T-helper 17 cell (primary cell): ENCODE data around the gene EIF3M. TPM values are rescaled to one million over a fixed set of nuclear protein-coding genes. Genes with fewer than 3 reads are reported as not detected.

Experiments
- ATAC-seq: fragments of 150-1000 bp; cut with Tn5 transposase; 2 replicates; pipeline ENCODE4 v1.10.0; 2021; ENCODE audit warnings: mild to moderate bottlenecking, moderate library complexity
- DNase-seq, 3 donors: peaks; one replicate each; pipeline versions ENCODE4 v3.0.0 to v3.0.0-alpha.2; 2020 to 2021
- H3K9me3 ChIP-seq: one replicate; pipeline ENCODE4 v1.7.0; 2013; ENCODE audit warnings: low read length, mild to moderate bottlenecking; ENCODE audit not compliant: control insufficient read depth, poor library complexity, severe bottlenecking
- H3K27ac Mint-ChIP-seq: one replicate; pipeline ENCODE4 v1.8.0; 2022; ENCODE audit warnings: mild to moderate bottlenecking, moderate library complexity, mixed read lengths
- H3K27me3 Mint-ChIP-seq: one replicate; pipeline ENCODE4 v1.8.0; 2022; ENCODE audit warnings: mixed read lengths
- H3K36me3 Mint-ChIP-seq: one replicate; pipeline ENCODE4 v1.8.0; 2022; ENCODE audit warnings: low read depth, mixed read lengths
- H3K4me1 Mint-ChIP-seq: one replicate; pipeline ENCODE4 v1.8.0; 2022; ENCODE audit warnings: mild to moderate bottlenecking, mixed read lengths
- H3K4me3 Mint-ChIP-seq: one replicate; pipeline ENCODE4 v1.8.0; 2022; ENCODE audit warnings: mild to moderate bottlenecking, moderate library complexity, mixed read lengths
- total RNA-seq, 4 donors: library from RNA in 2 of 4; stranded (reverse) in 2 of 4; gene quantifications; one replicate each; pipeline ENCODE4 v1.2.3 and lab custom pipeline; 2022 to 2026

Gene EIF3M
- 100 to 1,000 TPM; 203 to 215 TPM for total RNA-seq
- 148 to 195 reads per million in 2 donors for total RNA-seq (lab: John Stamatoyannopoulos, UW)

DNA sequence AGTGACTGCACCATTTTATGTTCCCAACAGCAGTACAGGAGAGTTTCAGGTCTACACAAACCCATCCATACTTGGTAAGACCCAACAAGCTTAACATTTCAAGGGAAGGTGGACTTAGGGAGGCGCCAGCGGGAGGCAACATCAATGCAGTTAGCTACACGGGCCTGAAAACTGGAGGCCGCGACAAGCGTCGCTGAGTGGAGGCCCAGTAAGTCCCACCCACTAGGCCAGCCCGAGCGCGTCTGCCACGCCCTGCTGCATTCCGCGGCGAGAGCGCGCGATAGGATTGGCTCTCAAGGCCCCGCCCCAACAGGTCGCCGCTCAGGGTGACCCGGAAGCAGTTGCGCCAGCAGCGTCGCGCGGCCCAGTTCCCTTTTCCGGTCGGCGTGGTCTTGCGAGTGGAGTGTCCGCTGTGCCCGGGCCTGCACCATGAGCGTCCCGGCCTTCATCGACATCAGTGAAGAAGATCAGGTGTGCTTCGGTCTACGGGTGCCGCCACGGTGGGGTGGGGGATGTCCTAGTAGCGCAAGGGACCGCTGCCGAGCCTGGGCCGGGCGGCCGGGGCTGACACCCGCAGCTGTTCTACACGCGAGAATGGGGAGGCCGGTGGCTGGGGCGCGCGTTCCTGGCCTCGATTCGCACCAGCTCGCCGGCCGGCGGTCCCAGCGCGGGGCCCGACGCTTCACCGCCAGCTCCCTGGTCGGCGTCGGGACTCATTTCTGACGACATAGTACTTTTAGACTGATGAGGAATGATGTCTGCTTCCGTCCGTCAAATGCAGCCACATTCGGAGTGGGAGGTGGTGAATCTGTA lies at the start of gene EIF3M:
Gene EIF3M, plus strand, starts transcription at position 373 of the 813 bp plus-strand sequence. Its CDS starts 57 bp downstream, at position 430.
- peak within 1 kb of the TSS; percentile 98 for H3K4me3 Mint-ChIP-seq
- no peaks in the 10 kb centered on the region for H3K9me3 ChIP-seq
- DNase-seq: peak; percentile 91 to 92 (median 91)
- ATAC-seq: peak; percentile 99
- H3K36me3 Mint-ChIP-seq: peaks cover 9% of the 10 kb centered on the region
- H3K27me3 Mint-ChIP-seq: no peaks in the 10 kb centered on the region
- peaks cover 31% of the 10 kb centered on the region for H3K4me1 Mint-ChIP-seq
- H3K27ac Mint-ChIP-seq: peak within 1 kb of the TSS; percentile 96

DNA sequence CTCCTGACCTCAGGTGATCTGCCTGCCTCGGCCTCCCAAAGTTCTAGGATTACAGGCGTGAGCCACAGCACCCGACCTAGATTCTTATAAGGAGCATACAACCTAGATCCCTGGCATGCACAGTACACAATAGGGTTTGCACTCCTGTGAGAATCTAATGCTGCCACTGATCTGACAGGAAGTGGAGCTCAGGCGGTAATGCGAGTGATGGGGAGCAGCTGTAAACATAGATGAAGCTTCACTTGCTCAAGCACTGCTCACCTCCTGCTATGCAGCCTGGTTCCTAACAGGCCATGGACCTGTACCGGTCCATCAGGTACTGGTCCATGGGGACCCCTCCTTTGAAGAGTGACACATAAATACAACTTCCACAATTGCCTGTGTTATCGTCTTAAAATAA lies 44.8 kb upstream of the EIF3M start:
- no peaks in the 10 kb centered on the region for H3K9me3 ChIP-seq
- Mint-ChIP-seq H3K27me3 (peaks cover 19% of the 10 kb centered on the region), H3K27ac (no peak overlapping the region), H3K4me3 (no peak overlapping the region), H3K36me3 (no peaks in the 10 kb centered on the region), H3K4me1 (no peaks in the 10 kb centered on the region)
- ATAC-seq (no peak), DNase-seq (no peak)

DNA sequence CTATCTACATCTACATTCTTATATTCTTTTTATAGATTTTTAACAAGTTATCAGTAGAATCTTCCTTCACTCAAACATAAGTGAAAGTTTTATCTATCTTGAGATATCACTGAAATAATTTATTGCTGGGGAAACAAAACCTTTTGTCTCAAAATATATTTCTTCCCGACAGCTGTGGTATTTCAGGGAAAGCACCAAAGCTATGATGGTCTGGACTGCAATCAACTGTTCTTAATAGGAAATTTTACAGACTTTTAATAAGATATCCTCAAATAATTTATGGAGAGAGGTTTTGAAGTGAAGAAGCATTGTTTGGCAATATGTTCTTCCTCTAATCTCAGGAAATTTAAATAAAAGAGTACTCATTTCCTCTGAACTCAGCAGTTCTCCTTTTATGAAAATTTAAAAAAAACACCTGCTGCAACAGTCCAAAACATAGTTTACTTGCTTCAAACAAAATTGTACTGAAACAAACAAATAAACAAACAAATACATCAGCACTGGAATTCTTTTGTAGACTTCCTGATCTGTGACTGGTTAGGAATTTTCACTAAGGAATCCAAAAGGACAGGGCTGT lies 33.9 kb upstream of the EIF3M start:
- DNase-seq (no peak), ATAC-seq (no peak)
- H3K36me3 Mint-ChIP-seq: no peaks in the 10 kb centered on the region
- H3K9me3 ChIP-seq: no peaks in the 10 kb centered on the region
- H3K27ac Mint-ChIP-seq: no peak overlapping the region
- no peaks in the 10 kb centered on the region for H3K4me1 Mint-ChIP-seq
- no peak overlapping the region for H3K4me3 Mint-ChIP-seq
- peaks cover 9% of the 10 kb centered on the region for H3K27me3 Mint-ChIP-seq

DNA sequence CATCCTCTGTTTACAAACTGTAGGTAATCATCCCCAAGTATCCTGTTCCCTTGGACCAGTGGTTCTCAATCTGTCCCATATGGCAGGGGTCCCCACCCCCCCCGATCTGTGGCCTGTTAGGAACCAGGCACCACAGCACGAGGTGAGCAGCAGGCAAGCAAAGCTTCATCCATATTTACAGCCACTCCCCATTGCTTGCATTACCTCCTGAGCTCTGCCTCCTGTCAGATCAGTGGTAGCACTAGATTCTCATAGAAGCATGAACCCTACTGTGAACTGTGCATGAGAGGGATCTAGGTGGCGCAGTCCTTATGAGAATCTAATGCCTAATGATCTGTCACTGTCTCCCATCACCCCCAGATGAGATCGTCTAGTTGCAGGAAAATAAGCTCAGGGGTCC lies 33.4 kb upstream of the EIF3M start:
- H3K9me3 ChIP-seq: no peaks in the 10 kb centered on the region
- H3K36me3 Mint-ChIP-seq: no peaks in the 10 kb centered on the region
- no peak overlapping the region for H3K4me3 Mint-ChIP-seq
- H3K27me3 Mint-ChIP-seq: peaks cover 9% of the 10 kb centered on the region
- no peaks in the 10 kb centered on the region for H3K4me1 Mint-ChIP-seq
- no peak overlapping the region for H3K27ac Mint-ChIP-seq
- DNase-seq (no peak), ATAC-seq (no peak)

DNA sequence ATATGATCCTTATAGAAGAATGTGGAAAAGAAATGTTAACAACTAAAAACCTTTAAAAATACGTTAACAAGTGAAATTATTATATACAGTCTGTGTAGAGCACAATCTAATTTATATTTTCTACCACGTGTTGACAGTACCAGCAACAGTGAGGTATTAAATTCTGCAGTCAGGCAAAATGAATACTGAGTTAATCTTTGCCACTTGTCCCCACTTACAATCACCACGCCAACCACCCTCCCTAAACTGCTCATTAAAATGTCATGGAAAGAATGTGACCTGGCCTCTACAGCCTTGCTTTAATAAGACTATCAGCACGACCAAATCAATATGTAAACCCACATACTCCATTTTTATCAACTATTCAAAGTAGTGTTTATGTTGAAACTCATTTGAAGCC lies 28.5 kb upstream of the EIF3M start:
- no peak overlapping the region for H3K27ac Mint-ChIP-seq
- H3K4me3 Mint-ChIP-seq: no peak overlapping the region
- ATAC-seq: no peak
- no peaks in the 10 kb centered on the region for H3K36me3 Mint-ChIP-seq
- DNase-seq: no peak
- no peaks in the 10 kb centered on the region for H3K9me3 ChIP-seq
- H3K27me3 Mint-ChIP-seq: peaks cover 5% of the 10 kb centered on the region
- H3K4me1 Mint-ChIP-seq: no peaks in the 10 kb centered on the region

DNA sequence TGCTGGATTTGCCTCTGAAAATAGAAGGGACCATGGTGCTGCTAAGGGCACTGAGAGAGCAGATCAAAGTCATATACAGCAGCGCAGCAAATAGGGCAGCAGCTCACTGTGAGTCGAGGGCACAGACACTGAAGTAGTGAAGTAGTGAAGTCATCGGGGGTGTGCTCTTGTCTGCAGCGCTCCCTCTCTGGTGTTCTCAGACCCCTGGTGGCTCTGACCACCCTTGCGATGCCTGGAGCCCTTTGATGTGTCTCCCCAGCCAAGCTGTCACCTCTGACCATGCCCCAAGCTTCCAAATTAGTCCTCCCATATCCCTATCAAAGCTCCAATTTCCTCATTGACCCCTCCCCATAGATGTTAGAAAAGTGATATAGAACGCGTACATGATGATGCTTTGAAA lies 27.7 kb upstream of the EIF3M start:
- Mint-ChIP-seq H3K4me3 (no peak overlapping the region), H3K4me1 (no peaks in the 10 kb centered on the region), H3K27ac (no peak overlapping the region), H3K36me3 (no peaks in the 10 kb centered on the region), H3K27me3 (peaks cover 5% of the 10 kb centered on the region)
- no peak for DNase-seq
- ATAC-seq: no peak
- no peaks in the 10 kb centered on the region for H3K9me3 ChIP-seq

DNA sequence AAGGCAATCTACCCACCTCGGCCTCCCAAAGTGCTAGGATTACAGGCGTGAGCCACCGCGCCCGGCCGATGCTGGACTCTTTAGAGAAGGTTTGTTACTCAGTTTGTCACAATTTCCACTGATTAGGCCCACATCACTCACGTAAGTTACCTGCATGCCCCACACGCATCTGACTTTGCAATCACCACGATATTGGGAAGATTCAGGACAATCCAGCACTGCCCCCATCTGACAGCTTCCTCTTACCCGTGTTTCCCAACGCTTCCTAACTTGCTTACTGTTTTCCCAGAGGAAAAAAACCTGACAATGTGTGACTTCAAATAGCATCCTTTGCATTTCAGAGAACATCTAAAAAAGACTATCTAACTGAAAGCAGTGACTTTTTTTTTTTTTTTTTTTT lies 21.8 kb upstream of the EIF3M start:
- ATAC-seq (no peak), DNase-seq (no peak)
- no peak overlapping the region for H3K4me3 Mint-ChIP-seq
- H3K4me1 Mint-ChIP-seq: no peaks in the 10 kb centered on the region
- H3K27me3 Mint-ChIP-seq: no peaks in the 10 kb centered on the region
- H3K27ac Mint-ChIP-seq: no peak overlapping the region
- H3K36me3 Mint-ChIP-seq: no peaks in the 10 kb centered on the region
- no peaks in the 10 kb centered on the region for H3K9me3 ChIP-seq

DNA sequence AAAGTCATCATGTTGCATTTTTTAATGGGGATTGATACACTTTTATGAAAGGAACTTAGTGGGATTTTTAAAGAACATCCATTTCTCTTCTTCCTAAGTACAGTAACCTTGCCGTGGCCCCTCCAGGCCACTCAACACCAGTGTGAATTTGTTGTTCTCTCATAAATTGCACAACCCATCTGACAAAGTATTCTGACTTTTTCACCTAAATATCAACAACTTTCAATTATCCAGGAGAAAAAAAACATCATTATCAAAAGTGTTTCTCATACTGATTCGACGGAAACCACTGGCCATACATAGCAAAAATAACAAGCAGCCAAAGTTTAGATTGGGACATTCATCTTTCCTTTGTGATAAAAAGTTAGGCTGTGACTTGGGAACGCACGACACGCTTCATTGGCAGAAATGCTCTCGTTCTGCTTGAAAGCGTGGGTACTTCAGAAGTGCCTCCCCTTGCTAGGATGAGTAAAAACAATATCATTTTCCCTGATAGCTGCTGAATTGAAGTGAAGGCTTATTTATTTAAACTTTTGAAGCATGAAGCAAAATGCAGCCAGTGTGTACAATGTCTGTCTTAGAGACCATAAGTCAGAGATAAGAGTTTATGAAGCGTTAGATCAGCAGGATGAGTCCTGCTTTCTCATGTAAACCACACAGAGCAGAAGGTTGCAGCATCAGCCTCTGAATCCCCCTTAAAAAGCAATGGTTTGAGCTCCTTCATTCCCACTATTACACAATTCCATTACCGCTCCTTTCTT lies 20.6 kb upstream of the EIF3M start:
- no peak overlapping the region for H3K27ac Mint-ChIP-seq
- no peaks in the 10 kb centered on the region for H3K9me3 ChIP-seq
- no peaks in the 10 kb centered on the region for H3K27me3 Mint-ChIP-seq
- H3K4me1 Mint-ChIP-seq: no peaks in the 10 kb centered on the region
- ATAC-seq (no peak), DNase-seq (no peak)
- H3K4me3 Mint-ChIP-seq: no peak overlapping the region
- H3K36me3 Mint-ChIP-seq: no peaks in the 10 kb centered on the region

DNA sequence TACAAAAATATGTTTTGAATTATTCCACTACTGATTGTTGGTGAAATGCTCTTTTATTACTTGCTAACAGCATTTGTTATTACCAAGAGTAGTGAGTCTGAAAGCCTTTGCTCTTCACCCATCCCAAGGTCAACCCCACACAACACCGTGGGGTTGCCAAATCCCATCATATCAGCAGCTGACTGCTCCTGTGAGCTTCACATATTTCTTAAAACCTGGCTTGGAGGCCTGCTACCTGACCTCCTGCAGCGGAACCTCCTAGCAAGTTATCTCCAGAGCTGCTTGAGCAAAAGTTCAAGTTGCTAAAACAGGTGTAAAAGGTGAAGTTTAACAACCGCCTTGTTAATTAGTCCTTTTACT lies 20.1 kb upstream of the EIF3M start:
- no peaks in the 10 kb centered on the region for H3K9me3 ChIP-seq
- H3K27me3 Mint-ChIP-seq: no peaks in the 10 kb centered on the region
- ATAC-seq (no peak), DNase-seq (no peak)
- peaks cover 2% of the 10 kb centered on the region for H3K4me1 Mint-ChIP-seq
- H3K36me3 Mint-ChIP-seq: no peaks in the 10 kb centered on the region
- H3K4me3 Mint-ChIP-seq: no peak overlapping the region
- no peak overlapping the region for H3K27ac Mint-ChIP-seq

DNA sequence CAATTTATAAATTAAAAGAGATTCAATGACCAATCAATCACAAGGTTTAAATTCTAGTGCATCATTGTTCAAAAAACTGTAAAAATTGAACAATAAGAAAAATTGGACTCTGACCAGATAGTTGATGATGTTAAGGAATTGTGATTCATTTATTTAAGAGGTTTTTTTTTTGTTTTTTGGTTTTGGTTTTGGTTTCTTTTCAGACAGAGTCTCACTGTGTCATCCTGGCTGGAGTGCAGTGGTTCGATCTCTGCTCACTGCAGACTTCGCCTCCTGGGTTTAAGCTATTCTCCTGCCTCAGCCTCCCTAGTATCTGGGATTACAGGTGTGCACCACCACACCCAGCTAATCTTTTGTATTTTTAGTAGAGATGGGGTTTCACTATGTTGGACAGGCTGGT lies 17.1 kb upstream of the EIF3M start:
- Mint-ChIP-seq H3K27me3 (peaks cover 17% of the 10 kb centered on the region), H3K36me3 (peaks cover 4% of the 10 kb centered on the region), H3K27ac (no peak overlapping the region), H3K4me1 (peaks cover 4% of the 10 kb centered on the region), H3K4me3 (peak overlapping the region; percentile 56)
- no peaks in the 10 kb centered on the region for H3K9me3 ChIP-seq
- DNase-seq (no peak), ATAC-seq (no peak)

DNA sequence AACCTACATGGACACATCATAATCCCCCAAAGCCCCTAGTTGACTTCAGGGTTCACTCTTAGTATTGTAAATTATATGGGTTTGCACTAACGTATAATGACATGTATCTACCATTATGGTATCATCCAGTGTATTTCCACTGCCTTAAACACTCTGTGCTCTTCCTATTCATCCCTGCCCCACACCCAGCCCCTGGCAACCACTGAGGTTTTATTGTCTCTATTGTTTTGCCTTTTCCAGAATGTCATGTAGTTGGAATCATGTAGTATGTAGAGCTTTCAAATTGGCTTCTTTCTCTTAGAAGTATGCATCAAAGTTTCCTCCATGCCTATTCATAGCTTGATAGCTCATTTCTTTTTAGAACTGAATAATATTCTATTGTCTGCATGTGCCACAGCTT lies 16.5 kb upstream of the EIF3M start:
- peaks cover 5% of the 10 kb centered on the region for H3K36me3 Mint-ChIP-seq
- peaks cover 23% of the 10 kb centered on the region for H3K27me3 Mint-ChIP-seq
- H3K27ac Mint-ChIP-seq: no peak overlapping the region
- DNase-seq: no peak
- H3K4me1 Mint-ChIP-seq: peaks cover 6% of the 10 kb centered on the region
- H3K9me3 ChIP-seq: no peaks in the 10 kb centered on the region
- H3K4me3 Mint-ChIP-seq: no peak overlapping the region
- no peak for ATAC-seq

DNA sequence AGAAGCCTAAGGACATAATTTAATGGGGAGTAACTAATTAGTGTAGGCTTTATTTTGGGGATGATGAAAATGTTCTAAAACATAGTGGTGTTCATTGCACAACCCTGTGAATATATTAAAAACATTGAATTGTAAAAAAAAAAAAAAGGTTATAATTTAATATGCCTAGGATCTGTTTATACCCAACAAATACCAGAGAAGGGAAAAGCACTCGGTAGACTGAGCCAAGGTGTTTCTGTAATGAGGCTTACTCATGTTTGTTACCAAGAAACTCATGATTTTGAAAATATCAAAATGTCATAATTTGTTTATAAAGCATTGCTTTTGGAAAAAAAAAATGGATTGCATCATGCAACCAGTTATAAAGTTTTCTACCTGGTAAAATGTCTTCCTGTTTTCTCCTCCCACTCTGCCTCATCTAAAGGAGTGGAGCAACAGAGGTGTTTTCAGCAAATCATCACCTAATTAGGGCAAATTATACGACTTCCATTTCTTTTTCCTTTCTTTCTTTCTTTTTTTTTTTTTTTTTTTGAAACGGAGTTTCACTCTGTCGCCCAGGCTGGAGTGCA lies 14.2 kb upstream of the EIF3M start:
- H3K4me1 Mint-ChIP-seq: peaks cover 6% of the 10 kb centered on the region
- no peak for ATAC-seq
- H3K27ac Mint-ChIP-seq: no peak overlapping the region

DNA sequence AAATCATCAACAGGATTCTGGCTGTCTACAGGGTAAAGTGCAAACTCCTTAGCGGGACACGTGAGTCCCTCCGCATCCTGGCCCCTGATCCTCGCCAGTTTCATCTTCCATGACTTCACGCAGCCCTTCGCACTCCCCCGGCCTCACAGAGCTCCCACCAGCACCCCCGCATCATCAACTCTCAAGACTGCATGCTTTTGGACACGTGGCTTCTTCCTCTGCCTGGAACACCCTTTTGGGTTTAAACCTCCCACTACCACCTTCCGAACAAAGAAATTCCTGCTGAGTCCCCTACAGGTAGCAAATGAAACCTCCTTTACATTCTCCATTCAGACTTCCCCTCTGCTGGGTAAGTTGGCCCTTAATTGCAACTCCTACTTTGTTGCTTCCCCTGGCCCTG lies 12.6 kb upstream of the EIF3M start:
- DNase-seq (no peak), ATAC-seq (no peak)
- Mint-ChIP-seq H3K27ac (no peak overlapping the region), H3K27me3 (peaks cover 42% of the 10 kb centered on the region), H3K36me3 (peaks cover 5% of the 10 kb centered on the region), H3K4me3 (no peak overlapping the region), H3K4me1 (peaks cover 6% of the 10 kb centered on the region)
- H3K9me3 ChIP-seq: no peaks in the 10 kb centered on the region

More for the DNA sequence above, 14.2 kb upstream of the EIF3M start:
- DNase-seq: no peak
- no peaks in the 10 kb centered on the region for H3K9me3 ChIP-seq
- Mint-ChIP-seq H3K27me3 (peaks cover 36% of the 10 kb centered on the region), H3K4me3 (no peak overlapping the region), H3K36me3 (peaks cover 5% of the 10 kb centered on the region)
